GM21529 (cell line): Measurements from ENCODE around the gene C1QL1.
A peak's percentile ranks its signal among the peaks of the same experiment; 100 is the strongest.
"Not testable (repeated sequence)": the region's sequence is repeated elsewhere in the genome, so short reads cannot be mapped to it uniquely, and the experiment has no call there.

Experiments
- ATAC-seq: cut with Tn5 transposase; IDR thresholded peaks from one replicate; pipeline ENCODE4 v1.9.1; 2021; ENCODE audit not compliant: unreplicated experiment

C1QL1 gene

DNA sequence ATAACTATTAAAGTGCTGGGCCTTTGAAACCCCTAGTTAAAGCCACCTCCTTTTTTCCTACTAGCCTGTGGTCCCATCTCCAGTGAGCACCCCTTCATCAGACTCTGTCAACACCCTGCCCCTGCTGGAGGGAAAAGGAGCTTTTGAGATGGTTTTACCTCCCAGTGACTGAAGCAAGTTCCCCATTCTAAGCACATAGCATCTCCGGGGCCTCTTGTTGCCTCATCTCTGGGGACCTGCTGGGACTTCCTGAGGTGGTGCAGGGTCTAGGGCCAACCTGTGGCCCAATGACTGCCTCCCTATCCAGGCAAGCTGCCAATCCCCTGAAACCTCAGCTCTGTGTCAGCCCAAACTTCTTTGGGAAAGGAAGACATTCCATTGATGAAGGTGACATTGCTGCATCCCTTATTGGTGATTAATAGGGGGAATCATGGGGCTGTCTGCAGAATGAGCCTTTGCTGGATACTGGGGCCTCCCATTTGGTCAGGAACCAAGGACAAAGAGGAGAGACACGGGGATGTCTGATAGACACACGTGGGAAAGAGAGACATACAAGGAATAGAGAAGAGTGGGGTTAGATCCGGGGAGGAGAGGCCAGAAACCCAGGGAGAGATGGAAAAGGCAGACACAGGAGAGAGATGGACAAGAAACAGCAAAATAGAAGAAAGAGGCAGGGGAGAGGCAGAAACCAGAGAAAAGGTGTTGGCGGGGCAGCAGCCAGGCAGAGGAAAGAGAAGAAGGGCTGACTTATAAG lies 2.4 kb downstream of the C1QL1 start:
- no peak for ATAC-seq

- no peak for ATAC-seq
Measured at GRCh38 chr17:44961921-44962350, 6.2 kb downstream of the C1QL1 start.

GRCh38 chr17:44960691-44961090 lies 7.4 kb downstream of the C1QL1 start:
- no peak for ATAC-seq

DNA sequence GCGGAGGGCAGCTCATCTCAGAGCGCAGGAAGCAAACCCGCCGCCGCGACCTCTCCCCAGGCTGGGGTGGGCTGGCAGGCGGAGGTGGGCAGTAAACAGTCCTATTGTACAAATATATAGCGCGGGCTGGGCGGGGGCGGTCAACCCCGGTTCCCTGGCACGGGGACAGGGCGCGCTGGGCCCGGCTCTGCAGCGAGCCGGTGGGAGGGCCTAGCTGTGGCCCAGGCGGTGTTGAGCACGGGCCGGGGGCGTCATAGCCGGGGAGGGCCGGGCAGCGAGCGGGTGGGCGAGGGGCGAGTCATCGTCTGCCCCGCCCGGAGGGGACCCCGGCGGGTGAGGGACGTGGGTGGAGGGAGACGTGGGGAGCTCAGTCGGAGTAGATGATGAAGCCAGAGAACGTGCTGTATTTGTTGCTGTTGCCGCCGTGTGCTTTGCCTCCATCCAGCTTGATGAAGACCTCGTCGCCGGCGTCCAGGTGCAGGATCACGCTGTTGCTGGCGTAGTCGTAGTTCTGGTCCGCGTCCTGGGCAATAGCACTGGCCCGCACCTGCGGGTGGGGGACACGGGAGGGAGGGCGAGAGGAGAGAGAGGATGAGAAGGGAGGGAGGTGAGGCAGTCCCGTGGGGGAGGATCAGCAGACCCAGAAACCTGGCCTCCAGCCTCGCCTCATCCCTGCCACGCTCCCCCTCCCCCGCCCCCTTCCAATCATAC lies 8.1 kb downstream of the C1QL1 start:
- no peak for ATAC-seq

DNA sequence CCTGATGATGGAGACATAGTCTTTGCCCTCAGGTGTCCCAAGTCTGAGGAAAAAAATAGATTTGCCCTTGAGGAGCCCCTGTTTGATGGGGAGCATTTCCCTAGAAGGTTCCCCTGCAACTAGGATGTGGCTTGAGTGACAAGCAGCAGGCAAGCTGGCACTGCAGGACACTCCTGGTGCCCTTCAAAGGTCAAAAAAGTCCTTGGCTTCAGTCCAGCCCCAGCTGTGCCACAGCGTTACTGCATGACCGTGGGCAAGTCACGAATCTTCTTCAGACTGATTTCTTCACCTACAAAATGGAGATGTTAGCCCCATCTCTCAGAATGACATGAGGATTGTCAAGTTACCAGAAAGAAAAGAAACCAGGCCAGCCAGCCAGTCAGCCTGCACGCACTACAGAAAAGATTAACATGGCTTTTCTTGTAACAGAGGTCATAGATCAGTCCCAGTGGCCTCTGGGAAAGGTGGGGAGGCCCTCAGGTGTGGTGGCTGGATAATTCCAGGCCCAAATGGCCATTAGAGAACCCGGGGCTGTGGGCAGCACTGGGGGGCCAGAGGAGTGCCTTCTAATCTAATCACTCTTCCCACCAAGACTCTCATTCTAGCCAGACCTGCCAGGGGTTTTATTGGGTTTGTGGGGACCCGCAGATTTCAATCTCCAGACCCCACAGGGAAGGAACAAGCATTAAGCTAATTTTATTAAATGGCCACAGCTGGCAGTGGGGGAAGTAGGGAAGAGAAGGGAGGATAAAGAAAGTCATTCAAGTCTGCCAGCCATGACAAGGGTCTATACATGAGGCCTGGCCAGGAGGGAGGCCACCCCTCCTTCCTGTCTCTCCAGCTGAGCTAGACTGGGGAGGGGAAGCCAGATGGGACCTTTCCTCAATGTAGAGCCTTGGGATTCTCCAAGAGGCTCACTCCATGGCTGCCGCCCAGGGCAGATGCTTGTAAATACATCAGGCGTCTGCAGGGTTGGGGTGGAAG lies 10.8 kb downstream of the C1QL1 start:
- no peak for ATAC-seq

- no peak for ATAC-seq
Measured at GRCh38 chr17:44955674-44956425, 12.3 kb downstream of the C1QL1 start.

DNA sequence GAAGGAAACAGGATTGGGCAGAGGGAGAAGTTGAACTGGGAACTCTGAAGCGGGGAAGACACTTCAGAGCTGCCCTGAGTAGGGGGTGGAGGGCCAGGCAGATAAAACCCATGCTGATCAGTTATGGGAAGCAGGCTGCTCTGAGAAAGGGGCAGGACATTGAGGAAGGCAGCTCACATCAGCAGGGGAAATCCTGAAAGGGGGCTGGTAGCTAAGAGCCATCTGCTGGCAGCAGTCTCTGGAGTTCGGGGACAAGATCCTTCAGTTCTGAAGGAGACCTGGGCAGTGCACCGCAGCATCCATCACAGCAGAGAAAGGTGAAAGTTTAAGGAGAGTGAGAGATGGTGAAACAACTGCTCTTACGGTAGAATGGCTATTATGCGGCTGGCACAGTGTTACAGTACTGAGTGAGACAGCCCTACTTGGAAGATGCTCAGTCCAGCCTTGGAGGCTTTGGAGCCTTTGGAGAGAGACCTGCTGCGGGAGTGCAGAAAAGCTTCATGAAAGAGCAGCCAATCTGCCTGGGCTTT lies 15.1 kb downstream of the C1QL1 start:
- no peak for ATAC-seq

DNA sequence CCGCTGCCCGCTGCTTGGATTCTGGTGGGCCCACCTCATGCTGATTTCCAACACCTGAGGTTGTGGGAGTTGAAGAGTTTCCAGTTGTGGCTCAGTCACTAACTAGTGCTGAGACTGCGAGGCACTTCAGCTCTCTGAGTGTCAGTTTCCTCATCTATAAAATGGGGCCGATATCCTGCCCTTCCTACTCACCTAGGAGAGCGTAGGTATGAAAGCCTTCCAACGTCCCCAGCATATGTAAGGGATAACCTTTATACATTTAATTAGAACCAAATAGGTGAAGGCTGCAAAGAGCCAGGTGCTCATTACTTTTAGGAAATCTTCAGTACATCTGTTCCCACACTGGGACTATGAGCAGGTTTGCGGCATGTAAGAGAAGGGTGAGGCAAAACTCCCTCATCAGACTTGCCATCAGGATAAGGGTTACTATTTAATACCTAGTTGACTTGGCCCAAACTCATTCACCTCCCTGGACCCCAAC lies 19.7 kb downstream of the C1QL1 start:
- no peak for ATAC-seq

DNA sequence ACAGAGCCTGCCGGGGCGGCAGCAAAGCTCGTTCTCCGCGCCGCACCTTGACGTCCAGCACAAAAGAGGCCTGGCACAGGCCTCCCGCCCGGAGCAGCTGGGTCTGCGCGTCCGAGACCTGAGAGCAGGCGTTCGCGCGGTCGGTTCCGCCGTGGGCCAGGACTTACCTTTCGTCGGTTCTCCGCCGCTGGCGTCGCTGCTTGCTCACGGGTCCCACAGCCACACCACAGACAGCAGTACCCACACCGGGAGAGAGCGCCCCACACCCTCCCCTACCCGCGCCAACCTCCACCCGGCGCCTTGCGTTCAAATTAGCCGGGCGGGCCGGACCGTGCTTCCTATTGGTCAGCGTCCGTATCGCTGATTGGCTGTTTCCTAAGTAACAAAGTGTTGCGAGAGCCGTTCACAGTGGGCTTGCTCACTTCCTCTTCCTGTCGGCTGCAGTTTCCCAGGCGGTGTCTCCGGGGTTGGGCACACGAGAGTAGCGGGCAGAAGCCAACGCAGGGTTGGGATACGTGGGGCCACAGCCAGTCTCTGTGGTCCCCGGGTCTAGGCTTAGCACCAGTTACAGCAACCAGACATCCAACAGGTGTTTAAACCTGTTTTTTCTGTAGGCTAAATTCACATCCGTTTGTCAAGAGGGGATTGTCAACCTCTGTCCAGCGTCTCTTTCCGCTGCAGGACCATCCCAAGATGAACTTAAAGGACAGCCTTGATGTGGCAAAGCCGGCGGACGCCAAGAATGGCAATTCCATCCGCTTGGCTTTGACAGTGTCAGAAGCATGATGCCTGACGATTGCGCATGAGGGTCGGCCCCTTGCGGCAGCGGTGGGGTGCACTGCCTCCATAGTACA lies 20.4 kb downstream of the C1QL1 start, which contains the start of gene KIF18B:
KIF18B (minus strand) TSS at position 313 of the 854 bp plus-strand sequence. CDS start 11,429 bp downstream, outside the sequence.
- peak; percentile 90 for ATAC-seq

DNA sequence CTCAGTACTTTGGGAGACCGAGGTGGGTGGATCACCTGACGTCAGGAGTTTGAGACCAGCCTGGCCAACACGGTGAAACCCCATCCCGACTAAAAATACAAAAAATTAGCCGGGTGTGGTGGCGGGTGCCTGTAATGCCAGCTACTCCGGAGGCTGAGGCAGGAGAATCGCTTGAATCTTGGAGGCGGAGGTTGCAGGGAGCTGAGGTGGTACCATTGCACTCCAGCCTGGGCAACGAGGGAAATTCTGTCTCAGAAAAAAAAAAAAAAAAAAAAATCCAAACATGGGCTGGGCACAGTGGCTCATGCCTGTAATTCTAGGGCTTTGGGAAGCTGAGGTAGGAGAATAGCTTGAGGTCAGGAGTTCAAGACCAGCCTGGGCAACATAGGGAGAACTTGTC lies 22.5 kb downstream of the C1QL1 start:
- ATAC-seq = not testable (repeated sequence)

GRCh38 chr17:44942456-44942855 lies 25.6 kb downstream of the C1QL1 start:
- ATAC-seq = no peak

- no peak for ATAC-seq
Measured at GRCh38 chr17:44941712-44942331, 26.3 kb downstream of the C1QL1 start.

DNA sequence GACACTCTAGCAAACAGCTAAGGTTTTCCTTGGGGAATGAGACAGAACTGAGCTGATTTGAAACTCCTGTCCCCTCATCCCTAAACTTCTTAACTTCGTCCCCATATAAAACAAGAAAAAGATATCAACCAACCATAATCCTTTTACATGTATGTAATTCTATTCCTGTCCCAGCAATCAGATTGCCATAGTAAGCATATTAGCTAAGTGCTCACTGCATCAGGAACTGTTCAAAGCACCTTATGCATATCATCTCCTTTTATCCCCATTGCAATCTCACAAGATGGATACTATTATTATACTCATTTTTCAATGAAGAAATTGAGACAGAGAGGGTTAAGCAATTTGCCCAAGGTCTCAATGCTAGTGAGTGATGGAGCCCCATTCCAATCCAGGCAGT lies 27.3 kb downstream of the C1QL1 start:
- ATAC-seq = no peak

DNA sequence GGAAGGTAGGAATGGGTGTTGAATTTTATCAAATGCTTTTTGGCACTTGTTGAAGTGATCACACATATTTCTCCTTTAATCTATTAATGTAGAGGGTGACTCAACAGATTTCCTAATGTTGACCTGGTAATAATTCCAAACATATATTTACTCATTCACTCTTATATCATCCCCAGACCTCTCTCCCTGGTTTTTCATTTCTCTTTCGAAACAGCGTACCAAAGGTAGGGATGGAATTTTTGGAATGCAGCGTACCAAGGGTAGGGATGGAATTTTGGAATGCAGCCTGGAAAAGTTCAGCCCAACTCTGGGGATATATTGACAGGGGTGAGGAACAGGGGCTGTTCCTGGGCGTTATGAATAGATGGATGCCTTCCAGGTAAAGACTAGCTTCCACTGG lies 27.8 kb downstream of the C1QL1 start:
- no peak for ATAC-seq

DNA sequence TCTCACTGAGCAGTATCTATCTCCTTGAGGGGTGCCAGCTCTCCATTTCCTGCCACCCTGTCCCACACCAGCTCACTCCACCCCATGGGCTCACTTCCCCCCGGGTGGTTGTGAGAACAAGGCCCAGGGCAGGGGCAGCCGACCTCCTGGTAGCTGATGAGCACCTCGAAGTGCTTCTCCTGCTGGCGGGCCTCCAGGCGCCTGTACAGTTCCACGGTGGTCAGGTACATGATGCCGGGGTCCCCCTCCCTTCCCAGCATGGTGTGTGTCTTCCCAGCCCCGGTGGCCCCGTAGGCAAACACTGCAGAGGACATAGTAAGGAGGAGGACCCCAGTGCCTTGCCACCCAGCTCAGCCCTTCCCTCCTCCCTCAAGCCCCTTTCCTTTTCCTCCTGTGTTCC lies 33.0 kb downstream of the C1QL1 start:
- ATAC-seq = no peak

DNA sequence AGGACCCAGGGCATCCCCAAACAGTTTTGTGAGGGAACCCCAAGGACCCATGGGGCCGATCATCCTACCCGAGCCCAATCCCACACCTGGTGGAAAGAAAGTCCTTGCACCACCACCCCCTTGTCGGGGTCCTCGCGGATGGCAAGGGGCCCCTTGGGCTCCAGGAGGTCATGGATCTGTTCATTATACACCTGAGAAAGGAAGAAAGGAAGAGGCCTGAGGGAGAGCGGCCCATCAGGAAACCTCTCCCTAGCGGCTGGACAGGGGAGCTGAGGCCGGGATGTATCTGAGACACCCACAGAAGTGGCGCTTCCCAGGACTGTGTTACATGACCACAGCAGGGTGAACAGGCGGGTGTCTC lies 33.4 kb downstream of the C1QL1 start:
- ATAC-seq = no peak

DNA sequence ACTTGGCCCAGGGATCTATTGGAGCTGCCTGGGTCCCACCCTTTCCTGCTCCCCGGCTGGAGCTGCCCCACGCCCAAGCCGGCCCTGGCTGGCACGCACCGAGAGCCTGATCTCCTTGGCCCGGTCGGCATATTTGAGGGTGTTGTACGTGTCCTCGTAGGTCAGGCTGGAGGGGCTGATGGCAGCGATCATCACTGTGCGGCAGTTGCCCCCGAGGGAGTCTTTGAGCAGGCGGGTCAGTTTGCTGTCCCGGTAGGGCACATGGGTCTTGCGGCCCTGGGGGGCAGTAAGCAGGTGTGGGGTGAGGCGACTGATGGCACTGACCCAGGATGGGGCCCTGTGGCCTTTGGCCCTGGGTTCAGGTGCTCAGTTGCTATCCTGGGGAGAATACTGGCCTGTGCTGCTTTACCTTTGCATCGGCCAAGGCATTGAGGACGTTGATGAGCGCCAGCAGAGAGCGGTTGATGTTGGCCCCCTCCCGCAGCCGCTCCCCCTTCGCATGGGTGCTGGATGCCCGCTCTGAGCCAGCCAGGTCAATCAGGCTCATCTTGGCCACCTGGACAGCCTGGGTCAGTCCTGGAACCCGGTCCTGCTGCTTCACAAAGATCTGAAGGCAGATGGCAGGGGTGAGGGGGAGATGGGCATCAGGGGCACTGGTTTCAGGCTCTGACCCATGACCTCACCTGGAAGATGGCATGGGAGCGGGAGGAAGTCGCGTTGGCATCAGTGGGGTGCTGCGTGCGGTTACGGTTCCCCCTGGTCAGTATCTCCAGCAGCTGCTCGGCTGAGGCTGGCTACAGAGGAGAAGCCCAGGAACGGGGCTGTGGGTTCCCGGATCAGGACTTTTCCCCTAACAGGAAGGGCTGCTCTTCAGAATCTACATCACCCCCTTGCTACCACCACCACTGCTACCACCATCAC lies 34.0 kb downstream of the C1QL1 start:
- ATAC-seq = no peak

DNA sequence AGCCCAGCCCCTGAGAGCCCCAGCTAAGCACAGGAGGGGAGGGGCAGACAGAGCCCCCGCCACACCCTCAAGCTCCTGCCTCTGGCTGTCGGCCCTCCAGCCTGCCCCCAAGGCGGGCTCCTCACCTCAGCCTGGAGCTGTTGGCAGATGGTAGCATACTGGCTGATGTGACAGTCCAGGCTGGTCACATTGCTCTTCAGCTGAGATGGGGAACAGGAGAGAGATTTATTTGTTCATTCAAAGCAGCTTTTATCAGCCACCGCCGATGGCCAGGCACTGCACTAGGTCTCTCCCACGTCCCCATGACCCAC lies 35.4 kb downstream of the C1QL1 start:
- ATAC-seq = no peak
